Stomach (tissue), 9 donors: Measurements from ENCODE around the gene SMAD4. TPM values are rescaled to one million over a fixed set of nuclear protein-coding genes. Genes with fewer than 3 reads are reported as not detected.
"Not testable (repeated sequence)": the region's sequence is repeated elsewhere in the genome, so short reads cannot be mapped to it uniquely, and the experiment has no call there.

ENCODE experiments used
- DNase-seq, 2 donors: peaks; one replicate each; pipeline versions ENCODE4 v3.0.0 to v3.0.0-alpha.2; 2013 to 2019
- H3K27ac ChIP-seq, 5 donors: fragments of 200-600 bp in 4 of 5; sonication (generic) in 4 of 5; one replicate each; pipeline ENCODE4 v1.5.1; 2013 to 2019; ENCODE audit warnings: mild to moderate bottlenecking in 1 of 5, moderate library complexity in 1 of 5
- H3K27me3 ChIP-seq, 3 donors: fragments of 200-600 bp; sonication (generic); one replicate each; pipeline ENCODE4 v1.5.1; 2017 to 2019; ENCODE audit warnings: mixed run types in 1 of 3
- H3K36me3 ChIP-seq, 4 donors: fragments of 200-600 bp; sonication (generic); 1 replicate in 3 of 4; 2 replicates in 1 of 4; pipeline ENCODE4 v1.5.1; 2016 to 2019
- H3K4me1 ChIP-seq, 4 donors: fragments of 200-600 bp; sonication (generic); one replicate each; pipeline ENCODE4 v1.5.1; 2016 to 2019
- H3K4me3 ChIP-seq, 4 donors: fragments of 200-600 bp; sonication (generic) in 3 of 4; one replicate each; pipeline ENCODE4 v1.5.1; 2016 to 2019; ENCODE audit warnings: mild to moderate bottlenecking in 1 of 4
- H3K9me3 ChIP-seq, 4 donors: fragments of 200-600 bp; sonication (generic); one replicate each; pipeline ENCODE4 v1.5.1; 2016 to 2019
- EP300 ChIP-seq: sonication (generic); formaldehyde crosslinking; IDR thresholded peaks from one replicate; pipeline ENCODE4 v1.6.1; 2017; ENCODE audit warnings: antibody characterized with exemption
- POLR2A ChIP-seq, 4 donors: fragments of 450-650 bp; IDR thresholded peaks; one replicate each; pipeline ENCODE4 v1.6.1; 2016; ENCODE audit warnings: antibody characterized with exemption in 4 of 4, control low read depth in 2 of 4, mild to moderate bottlenecking in 1 of 4, moderate library complexity in 1 of 4
- POLR2AphosphoS5 ChIP-seq, 3 donors: sonication (generic); formaldehyde crosslinking; IDR thresholded peaks; one replicate each; pipeline ENCODE4 v1.6.1; 2016; ENCODE audit warnings: antibody characterized with exemption in 3 of 3
- WGBS, 5 donors: extraction: QIAGEN DNeasy Blood & Tissue Kit in 3 of 5; methylation state at CpG; one replicate each; pipeline versions ENCODE4 v1.1.5 to v1.1.7; 2013 to 2018; 5-methylcytosine and 5-hydroxymethylcytosine counted together
- intact Hi-C: fragments of 100-400 bp; cut with DNase I; formaldehyde crosslinking; loops from one replicate; pipeline ENCODE4 v1.15.1; 2023; ENCODE audit warnings: low total_unique reads
- polyA plus RNA-seq, 3 donors: library from polyadenylated mRNA; stranded (reverse); fragments of 200-250 nt; gene quantifications; one replicate each; pipeline ENCODE4 v1.2.3, GENCODE V29; 2013
- total RNA-seq, 5 donors: library from RNA; depleted of rRNA; stranded (reverse); fragments of >200 nt; gene quantifications; one replicate each; pipeline versions ENCODE4 v1.1.0 to v1.2.3, GENCODE V29; 2014 to 2016
- TF ChIP-seq, protein P1 (sequence below), 7 experiments: fragments of 450-650 bp in 4 of 7; fragments of 200-600 bp in 3 of 7; sonication (generic) in 3 of 7; IDR thresholded peaks; one replicate each; pipeline ENCODE4 v1.5.1; 2016 to 2019; ENCODE audit warnings: antibody characterized with exemption in 7 of 7, control low read depth in 2 of 7, mild to moderate bottlenecking in 1 of 7
- donor health status: healthy with polysubstance abuse.
- donor health status: Bipolar disorder and iron deficiency.
- donor health status: healthy.

The SMAD4 gene
- total and polyA plus RNA-seq, 8 donors, result 10.4 to 184 (median 68.1) TPM

DNA sequence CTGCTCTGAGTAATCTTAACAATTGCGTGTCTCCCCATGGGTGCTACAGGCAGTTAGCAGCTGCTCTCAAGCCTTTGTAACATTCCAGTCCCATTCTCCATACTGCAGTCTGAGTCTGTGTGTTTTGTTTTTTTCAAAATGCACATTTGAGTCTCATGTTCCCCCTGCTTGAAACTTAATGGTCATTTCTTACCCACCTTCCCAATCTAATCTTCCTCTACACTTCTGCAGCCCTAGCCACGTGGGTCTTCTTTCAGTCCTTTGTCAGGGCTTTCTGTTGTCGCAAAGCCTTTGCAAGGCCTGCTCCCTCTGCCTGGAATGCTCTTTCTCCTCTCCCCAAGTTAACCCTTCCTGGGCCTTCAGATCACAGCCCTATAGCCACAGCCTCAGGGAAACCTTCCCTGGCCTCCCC is 37.7 kb upstream of the SMAD4 start:
- TF ChIP-seq, protein P1, sequence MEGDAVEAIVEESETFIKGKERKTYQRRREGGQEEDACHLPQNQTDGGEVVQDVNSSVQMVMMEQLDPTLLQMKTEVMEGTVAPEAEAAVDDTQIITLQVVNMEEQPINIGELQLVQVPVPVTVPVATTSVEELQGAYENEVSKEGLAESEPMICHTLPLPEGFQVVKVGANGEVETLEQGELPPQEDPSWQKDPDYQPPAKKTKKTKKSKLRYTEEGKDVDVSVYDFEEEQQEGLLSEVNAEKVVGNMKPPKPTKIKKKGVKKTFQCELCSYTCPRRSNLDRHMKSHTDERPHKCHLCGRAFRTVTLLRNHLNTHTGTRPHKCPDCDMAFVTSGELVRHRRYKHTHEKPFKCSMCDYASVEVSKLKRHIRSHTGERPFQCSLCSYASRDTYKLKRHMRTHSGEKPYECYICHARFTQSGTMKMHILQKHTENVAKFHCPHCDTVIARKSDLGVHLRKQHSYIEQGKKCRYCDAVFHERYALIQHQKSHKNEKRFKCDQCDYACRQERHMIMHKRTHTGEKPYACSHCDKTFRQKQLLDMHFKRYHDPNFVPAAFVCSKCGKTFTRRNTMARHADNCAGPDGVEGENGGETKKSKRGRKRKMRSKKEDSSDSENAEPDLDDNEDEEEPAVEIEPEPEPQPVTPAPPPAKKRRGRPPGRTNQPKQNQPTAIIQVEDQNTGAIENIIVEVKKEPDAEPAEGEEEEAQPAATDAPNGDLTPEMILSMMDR (IDR thresholded peaks at IDR 0.05), result no peak
- TF ChIP-seq POLR2AphosphoS5 (IDR thresholded peaks at IDR 0.05), result no peak
- no peak for TF ChIP-seq EP300
- no peak for TF ChIP-seq POLR2A (IDR thresholded peaks at IDR 0.05)
- Histone ChIP-seq H3K4me1 (peaks cover 0 to 3% (median under 1%) of the 10 kb centered on the region in 4 donors), H3K36me3 (peaks cover 0 to 12% (median 6%) of the 10 kb centered on the region in 4 donors), H3K27me3 (no peaks in the 10 kb centered on the region), H3K9me3 (no peaks in the 10 kb centered on the region), H3K27ac (no peak overlapping the region), H3K4me3 (no peak overlapping the region)
- DNase-seq, result no peak
- 64 to 78% (median 69%) methylated on average over 3 of the region's 3 CpGs for WGBS, 5 donors
- intact Hi-C loops, result no loop called here

DNA sequence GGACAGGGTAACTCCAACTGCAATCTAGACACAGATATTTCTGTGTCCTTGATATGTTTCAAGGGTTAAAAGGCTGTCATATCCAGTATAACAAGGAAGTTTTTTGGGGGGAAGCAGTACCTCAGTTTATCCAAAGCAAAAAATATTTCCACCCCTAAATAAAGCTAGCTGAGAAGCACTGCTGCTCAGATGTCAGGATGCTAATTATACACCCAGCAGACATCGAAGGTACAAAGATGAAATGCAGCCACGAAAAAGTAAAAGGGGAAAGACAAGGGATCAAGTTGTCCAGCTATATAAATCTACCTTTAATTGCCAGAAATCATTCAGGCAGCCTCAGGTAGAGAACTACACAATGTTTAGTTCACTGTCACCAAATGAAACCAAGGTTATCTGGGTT is 36.0 kb upstream of the SMAD4 start:
- intact Hi-C loops, result no loop called here

DNA sequence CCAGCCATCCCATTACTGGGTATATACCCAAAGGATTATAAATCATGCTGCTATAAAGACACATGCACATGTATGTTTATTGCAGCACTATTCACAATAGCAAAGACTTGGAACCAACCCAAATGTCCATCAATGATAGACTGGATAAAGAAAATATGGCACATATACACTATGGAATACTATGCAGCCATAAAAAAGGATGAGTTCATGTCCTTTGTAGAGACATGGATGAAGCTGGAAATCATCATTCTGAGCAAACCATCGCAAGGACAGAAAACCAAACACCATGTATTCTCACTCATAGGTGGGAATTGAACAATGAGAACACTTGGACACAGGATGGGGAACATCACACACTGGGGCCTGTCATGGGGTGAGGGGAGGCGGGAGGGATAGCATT is 26.8 kb upstream of the SMAD4 start:
- H3K27ac ChIP-seq, H3K36me3 ChIP-seq, H3K27me3 ChIP-seq, DNase-seq, H3K4me1 ChIP-seq, intact Hi-C loops, H3K4me3 ChIP-seq, H3K9me3 ChIP-seq: not testable (repeated sequence)
- 87 to 100% (median 95%) methylated on average over 2 of the region's 2 CpGs for WGBS, 5 donors

More for the DNA sequence above, 36.0 kb upstream of the SMAD4 start:
- Histone ChIP-seq H3K9me3 (no peaks in the 10 kb centered on the region), H3K4me1 (no peaks in the 10 kb centered on the region), H3K27me3 (no peaks in the 10 kb centered on the region), H3K36me3 (no peaks in the 10 kb centered on the region), H3K4me3 (no peak overlapping the region), H3K27ac (no peak overlapping the region)
- TF ChIP-seq, protein P1 (IDR thresholded peaks at IDR 0.05), result no peak
- TF ChIP-seq EP300 (no peak), POLR2A (IDR thresholded peaks at IDR 0.05) (no peak), POLR2AphosphoS5 (IDR thresholded peaks at IDR 0.05) (no peak)
- 87 to 94% (median 90%) methylated on average over 2 of the region's 2 CpGs for WGBS, 5 donors
- DNase-seq, result no peak

DNA sequence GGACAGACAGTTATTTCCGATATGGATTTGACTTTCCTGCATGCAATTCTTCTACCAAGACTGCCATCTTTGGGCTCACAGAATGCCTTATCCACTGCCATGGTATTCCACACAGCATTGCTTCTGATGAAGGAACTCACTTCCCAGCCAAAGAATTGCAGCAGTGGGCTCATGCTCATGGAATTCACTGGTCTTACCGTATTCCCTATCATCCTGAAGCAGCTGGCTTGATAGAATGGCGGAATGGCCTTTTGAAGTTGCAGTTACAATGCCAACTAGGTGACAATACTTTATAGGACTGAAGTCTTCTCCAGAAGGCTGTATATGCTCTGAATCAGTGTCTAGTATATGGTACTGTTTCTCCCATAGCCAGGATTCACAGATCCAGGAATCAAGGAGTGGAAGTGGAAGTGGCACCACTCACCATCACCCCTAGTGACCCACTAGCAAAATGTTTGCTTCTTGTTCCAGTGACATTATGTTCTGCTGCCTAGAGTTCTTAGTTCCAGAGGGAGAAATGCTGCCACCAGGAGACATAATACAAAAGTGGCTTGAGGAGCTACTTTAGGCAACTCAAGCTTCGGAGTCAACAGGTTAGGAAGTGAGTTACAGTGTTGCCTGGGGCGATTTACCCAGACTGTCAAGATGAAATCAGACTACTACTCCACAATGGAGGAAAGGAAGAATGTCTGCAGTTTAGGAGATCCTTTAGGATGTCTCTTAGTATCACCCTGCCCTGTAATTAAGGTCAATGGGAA is 23.8 kb upstream of the SMAD4 start:
- no peak overlapping the region for H3K27ac ChIP-seq
- TF ChIP-seq, protein P1 (IDR thresholded peaks at IDR 0.05), result no peak
- TF ChIP-seq POLR2AphosphoS5 (IDR thresholded peaks at IDR 0.05) (no peak), POLR2A (IDR thresholded peaks at IDR 0.05) (no peak), EP300 (no peak)
- peaks cover 0 to 8% (median 0%) of the 10 kb centered on the region in 4 donors for H3K4me1 ChIP-seq
- intact Hi-C loops, result no loop called here
- no peaks in the 10 kb centered on the region for H3K9me3 ChIP-seq
- no peak for DNase-seq
- H3K27me3 ChIP-seq, result no peaks in the 10 kb centered on the region
- H3K4me3 ChIP-seq, result no peak overlapping the region
- H3K36me3 ChIP-seq, result peaks cover 0 to under 1% (median 0%) of the 10 kb centered on the region in 4 donors
- WGBS, 5 donors, result 86 to 96% (median 95%) methylated on average over 5 of the region's 5 CpGs
